ENCODE measurements around the gene CTNNA3. TPM values are rescaled to one million over a fixed set of nuclear protein-coding genes. Genes with fewer than 3 reads are reported as not detected.

Gene CTNNA3
- polyA plus RNA-seq, 2 donors, result 0.08 to 0.10 TPM

DNA sequence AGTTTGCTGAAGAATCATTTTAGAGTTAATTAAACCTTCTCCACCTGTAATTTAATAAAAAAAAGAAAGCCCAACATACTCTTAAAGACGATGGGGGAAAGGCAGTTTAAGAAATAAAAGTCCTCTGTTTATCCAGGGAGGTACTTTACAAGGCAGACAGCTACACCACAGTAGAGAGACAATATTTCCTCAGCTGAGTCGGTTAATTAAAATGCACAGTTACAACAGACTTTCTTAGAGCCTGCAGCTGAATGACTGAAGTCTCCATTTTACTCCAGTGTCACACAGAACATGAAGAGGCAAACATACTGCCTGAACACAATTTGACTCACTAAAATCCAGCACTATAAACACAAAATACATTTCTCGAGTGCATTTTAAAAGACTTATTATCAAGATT is 755.0 kb downstream of the CTNNA3 start:
- 30 to 37% methylated on average over 3 of the region's 3 CpGs for WGBS, 2 donors
- Histone ChIP-seq H3K4me3 (ENCODE audit: low read depth in 1 of 2, low read length in 2 of 2) (no peak overlapping the region), H3K27me3 (ENCODE audit: control insufficient read depth in 1 of 2, insufficient read depth in 2 of 2, low read length in 2 of 2) (no peaks in the 10 kb centered on the region)

DNA sequence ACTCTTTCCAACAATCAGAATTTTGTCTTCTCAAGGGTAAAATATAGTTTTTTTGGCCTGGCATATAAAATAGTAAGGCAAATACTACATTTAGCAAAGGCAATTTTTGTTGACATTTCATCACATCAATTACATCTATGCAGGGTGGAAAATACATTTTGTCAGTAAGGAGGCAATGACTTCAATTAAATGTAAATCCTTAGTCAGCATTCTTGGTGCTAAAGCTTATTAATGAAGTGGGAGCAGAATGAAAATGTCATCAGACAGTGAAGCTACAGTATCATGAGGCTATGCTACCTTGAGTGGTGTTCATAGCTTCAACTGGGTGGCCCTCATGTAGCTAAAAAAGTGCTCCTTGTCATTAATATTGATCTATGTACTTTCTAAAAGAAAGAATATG is 761.3 kb downstream of the CTNNA3 start:
- Histone ChIP-seq H3K9me3 (ENCODE audit: control insufficient read depth in 2 of 2, insufficient read depth in 1 of 2, low read depth in 1 of 2, low read length in 1 of 2) (no peaks in the 10 kb centered on the region), H3K4me1 (ENCODE audit: control insufficient read depth in 2 of 2, insufficient read depth in 2 of 2, low read length in 1 of 2) (no peaks in the 10 kb centered on the region), H3K4me3 (ENCODE audit: low read depth in 1 of 2, low read length in 2 of 2) (no peak overlapping the region), H3K36me3 (ENCODE audit: control insufficient read depth in 2 of 2, insufficient read depth in 2 of 2, low read length in 1 of 2) (no peaks in the 10 kb centered on the region), H3K27me3 (ENCODE audit: control insufficient read depth in 1 of 2, insufficient read depth in 2 of 2, low read length in 2 of 2) (no peaks in the 10 kb centered on the region), H3K27ac (ENCODE audit: low read depth in 2 of 2, low read length in 1 of 2) (no peak overlapping the region)

More for the DNA sequence above, 755.0 kb downstream of the CTNNA3 start:
- Histone ChIP-seq H3K36me3 (ENCODE audit: control insufficient read depth in 2 of 2, insufficient read depth in 2 of 2, low read length in 1 of 2) (no peaks in the 10 kb centered on the region), H3K4me1 (ENCODE audit: control insufficient read depth in 2 of 2, insufficient read depth in 2 of 2, low read length in 1 of 2) (no peaks in the 10 kb centered on the region), H3K9me3 (ENCODE audit: control insufficient read depth in 2 of 2, insufficient read depth in 1 of 2, low read depth in 1 of 2, low read length in 1 of 2) (no peaks in the 10 kb centered on the region), H3K27ac (ENCODE audit: low read depth in 2 of 2, low read length in 1 of 2) (no peak overlapping the region)

DNA sequence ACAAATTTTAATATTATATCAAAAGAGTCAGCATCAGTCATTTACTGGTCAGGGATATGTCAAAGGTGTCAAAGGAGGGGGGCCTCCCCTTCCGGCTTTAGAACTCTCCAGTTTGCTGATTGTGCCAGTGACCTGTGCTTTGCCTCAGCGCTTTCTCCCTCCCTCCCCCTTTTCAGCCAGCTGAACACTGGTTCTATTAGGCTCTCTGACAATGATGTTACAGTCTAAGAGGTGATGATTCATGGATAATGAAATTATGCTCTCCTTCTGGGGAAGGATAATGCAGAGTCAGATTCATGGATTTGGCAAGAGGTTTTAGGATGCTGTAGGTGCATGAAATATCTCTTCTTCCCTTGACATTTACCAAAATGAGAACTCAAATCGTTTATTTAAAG is 764.0 kb downstream of the CTNNA3 start:
- no peak overlapping the region for H3K4me3 ChIP-seq (ENCODE audit: low read depth in 1 of 2, low read length in 2 of 2)
- no peaks in the 10 kb centered on the region for H3K9me3 ChIP-seq (ENCODE audit: control insufficient read depth in 2 of 2, insufficient read depth in 1 of 2, low read depth in 1 of 2, low read length in 1 of 2)
- WGBS, 2 donors, result 47 to 56% methylated on average over 3 of the region's 3 CpGs
- H3K4me1 ChIP-seq (ENCODE audit: control insufficient read depth in 2 of 2, insufficient read depth in 2 of 2, low read length in 1 of 2), result no peaks in the 10 kb centered on the region
- H3K36me3 ChIP-seq (ENCODE audit: control insufficient read depth in 2 of 2, insufficient read depth in 2 of 2, low read length in 1 of 2), result no peaks in the 10 kb centered on the region
- no peak overlapping the region for H3K27ac ChIP-seq (ENCODE audit: low read depth in 2 of 2, low read length in 1 of 2)
- peaks cover 3 to 4% of the 10 kb centered on the region in 2 donors for H3K27me3 ChIP-seq (ENCODE audit: control insufficient read depth in 1 of 2, insufficient read depth in 2 of 2, low read length in 2 of 2)

DNA sequence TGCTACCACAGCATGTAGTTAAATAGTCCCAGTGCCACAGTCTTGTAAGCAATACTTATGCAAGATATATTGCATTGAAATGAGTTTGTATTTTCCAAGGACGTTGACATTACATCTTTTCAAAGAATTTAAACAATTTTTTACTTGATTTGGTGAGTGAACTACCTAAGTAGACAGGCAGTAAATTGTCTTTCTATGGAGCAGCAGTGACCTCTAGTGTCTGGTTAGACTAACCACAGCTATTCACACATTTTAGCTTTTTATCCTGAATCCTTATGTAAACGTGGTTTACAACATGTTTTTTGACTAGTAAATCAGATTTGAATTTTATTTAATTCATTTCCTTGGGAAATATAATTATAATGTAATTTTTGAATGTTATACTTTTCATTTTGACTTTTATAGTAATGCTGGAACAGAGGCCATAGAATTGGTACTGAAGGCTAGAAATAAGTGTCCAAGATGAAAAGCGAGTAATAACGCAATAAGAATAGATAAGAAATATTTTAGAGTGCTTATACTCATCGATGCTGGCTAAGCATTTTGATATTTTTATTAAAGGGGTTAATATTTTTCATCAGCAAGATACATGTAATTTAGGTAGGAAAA is 764.6 kb downstream of the CTNNA3 start:
- Histone ChIP-seq H3K36me3 (ENCODE audit: control insufficient read depth in 2 of 2, insufficient read depth in 2 of 2, low read length in 1 of 2) (no peaks in the 10 kb centered on the region), H3K4me3 (ENCODE audit: low read depth in 1 of 2, low read length in 2 of 2) (no peak overlapping the region), H3K27ac (ENCODE audit: low read depth in 2 of 2, low read length in 1 of 2) (no peak overlapping the region), H3K9me3 (ENCODE audit: control insufficient read depth in 2 of 2, insufficient read depth in 1 of 2, low read depth in 1 of 2, low read length in 1 of 2) (no peaks in the 10 kb centered on the region), H3K4me1 (ENCODE audit: control insufficient read depth in 2 of 2, insufficient read depth in 2 of 2, low read length in 1 of 2) (no peaks in the 10 kb centered on the region), H3K27me3 (ENCODE audit: control insufficient read depth in 1 of 2, insufficient read depth in 2 of 2, low read length in 2 of 2) (peaks cover 3 to 5% of the 10 kb centered on the region in 2 donors)
- WGBS, 2 donors, result 30 to 32% methylated on average over 5 of the region's 5 CpGs

DNA sequence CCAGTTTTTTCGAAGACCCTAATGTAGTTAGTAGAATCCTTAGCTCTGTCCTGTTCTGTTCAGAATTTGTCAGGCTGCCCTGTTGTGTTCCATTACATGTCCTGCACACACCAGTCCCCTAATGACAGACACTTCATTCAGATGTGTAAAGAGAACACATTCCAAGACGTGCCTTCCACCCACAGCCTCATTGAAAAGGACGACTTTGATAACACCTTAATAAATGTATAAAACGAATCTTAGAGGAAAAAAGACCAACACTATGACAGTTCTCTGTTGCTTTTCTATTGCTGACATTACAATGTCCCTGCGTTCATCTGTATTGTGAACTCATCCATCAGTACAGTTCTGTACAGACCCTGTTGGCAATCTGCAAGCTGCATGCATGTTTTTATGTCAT is 766.6 kb downstream of the CTNNA3 start:
- H3K4me3 ChIP-seq (ENCODE audit: low read depth in 1 of 2, low read length in 2 of 2), result no peak overlapping the region
- H3K27ac ChIP-seq (ENCODE audit: low read depth in 2 of 2, low read length in 1 of 2), result no peak overlapping the region
- H3K4me1 ChIP-seq (ENCODE audit: control insufficient read depth in 2 of 2, insufficient read depth in 2 of 2, low read length in 1 of 2), result no peaks in the 10 kb centered on the region
- WGBS, 2 donors, result 42 to 48% methylated on average over 5 of the region's 5 CpGs
- no peaks in the 10 kb centered on the region for H3K9me3 ChIP-seq (ENCODE audit: control insufficient read depth in 2 of 2, insufficient read depth in 1 of 2, low read depth in 1 of 2, low read length in 1 of 2)
- H3K36me3 ChIP-seq (ENCODE audit: control insufficient read depth in 2 of 2, insufficient read depth in 2 of 2, low read length in 1 of 2), result no peaks in the 10 kb centered on the region
- peaks cover 3 to 5% of the 10 kb centered on the region in 2 donors for H3K27me3 ChIP-seq (ENCODE audit: control insufficient read depth in 1 of 2, insufficient read depth in 2 of 2, low read length in 2 of 2)

DNA sequence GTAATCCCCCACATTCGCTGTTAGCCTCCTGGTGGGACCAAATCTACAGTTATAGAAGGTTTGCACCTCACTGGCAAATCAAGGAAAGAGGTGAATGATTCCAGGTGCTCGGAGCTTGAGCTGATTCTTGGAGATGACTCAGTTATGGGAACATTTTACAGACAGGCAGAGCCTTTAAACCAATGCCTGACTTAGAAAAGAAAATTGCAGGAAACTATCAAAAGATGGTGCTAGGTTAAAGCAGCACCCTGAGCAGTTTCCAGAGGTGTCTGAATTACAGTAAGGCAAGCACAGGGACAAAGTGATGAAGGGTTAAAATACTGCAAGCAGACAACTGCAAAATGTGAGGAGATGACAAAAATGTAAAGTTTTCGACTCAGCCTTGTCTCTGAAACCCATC is 767.2 kb downstream of the CTNNA3 start:
- WGBS, 2 donors, result 33 to 42% methylated on average over 3 of the region's 3 CpGs
- no peaks in the 10 kb centered on the region for H3K36me3 ChIP-seq (ENCODE audit: control insufficient read depth in 2 of 2, insufficient read depth in 2 of 2, low read length in 1 of 2)
- no peaks in the 10 kb centered on the region for H3K4me1 ChIP-seq (ENCODE audit: control insufficient read depth in 2 of 2, insufficient read depth in 2 of 2, low read length in 1 of 2)
- no peak overlapping the region for H3K4me3 ChIP-seq (ENCODE audit: low read depth in 1 of 2, low read length in 2 of 2)
- no peak overlapping the region for H3K27ac ChIP-seq (ENCODE audit: low read depth in 2 of 2, low read length in 1 of 2)
- H3K27me3 ChIP-seq (ENCODE audit: control insufficient read depth in 1 of 2, insufficient read depth in 2 of 2, low read length in 2 of 2), result peaks cover 3 to 5% of the 10 kb centered on the region in 2 donors
- no peaks in the 10 kb centered on the region for H3K9me3 ChIP-seq (ENCODE audit: control insufficient read depth in 2 of 2, insufficient read depth in 1 of 2, low read depth in 1 of 2, low read length in 1 of 2)

DNA sequence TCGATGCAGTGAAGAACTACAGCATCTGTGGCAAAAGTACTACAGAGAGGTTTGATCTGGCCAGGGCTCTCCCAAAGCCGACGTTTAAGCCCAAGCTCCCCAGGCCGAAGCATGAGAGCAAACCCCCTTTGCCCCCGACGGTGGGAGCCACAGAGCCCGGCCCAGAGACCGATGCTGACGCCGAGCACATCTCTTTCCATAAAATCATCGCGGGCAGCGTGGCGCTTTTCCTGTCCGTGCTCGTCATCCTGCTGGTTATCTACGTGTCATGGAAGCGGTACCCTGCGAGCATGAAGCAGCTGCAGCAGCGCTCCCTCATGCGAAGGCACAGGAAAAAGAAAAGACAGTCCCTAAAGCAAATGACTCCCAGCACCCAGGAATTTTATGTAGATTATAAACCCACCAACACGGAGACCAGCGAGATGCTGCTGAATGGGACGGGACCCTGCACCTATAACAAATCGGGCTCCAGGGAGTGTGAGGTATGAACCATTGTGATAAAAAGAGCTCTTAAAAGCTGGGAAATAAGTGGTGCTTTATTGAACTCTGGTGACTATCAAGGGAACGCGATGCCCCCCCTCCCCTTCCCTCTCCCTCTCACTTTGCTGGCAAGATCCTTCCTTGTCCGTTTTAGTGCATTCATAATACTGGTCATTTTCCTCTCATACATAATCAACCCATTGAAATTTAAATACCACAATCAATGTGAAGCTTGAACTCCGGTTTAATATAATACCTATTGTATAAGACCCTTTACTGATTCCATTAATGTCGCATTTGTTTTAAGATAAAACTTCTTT is 767.8 kb downstream of the CTNNA3 start:
- no peaks in the 10 kb centered on the region for H3K4me1 ChIP-seq (ENCODE audit: control insufficient read depth in 2 of 2, insufficient read depth in 2 of 2, low read length in 1 of 2)
- H3K9me3 ChIP-seq (ENCODE audit: control insufficient read depth in 2 of 2, insufficient read depth in 1 of 2, low read depth in 1 of 2, low read length in 1 of 2), result no peaks in the 10 kb centered on the region
- no peak overlapping the region for H3K27ac ChIP-seq (ENCODE audit: low read depth in 2 of 2, low read length in 1 of 2)
- peaks cover 3 to 5% of the 10 kb centered on the region in 2 donors for H3K27me3 ChIP-seq (ENCODE audit: control insufficient read depth in 1 of 2, insufficient read depth in 2 of 2, low read length in 2 of 2)
- no peak overlapping the region for H3K4me3 ChIP-seq (ENCODE audit: low read depth in 1 of 2, low read length in 2 of 2)
- no peaks in the 10 kb centered on the region for H3K36me3 ChIP-seq (ENCODE audit: control insufficient read depth in 2 of 2, insufficient read depth in 2 of 2, low read length in 1 of 2)
- WGBS, 2 donors, result 6% methylated on average over 30 of the region's 30 CpGs

DNA sequence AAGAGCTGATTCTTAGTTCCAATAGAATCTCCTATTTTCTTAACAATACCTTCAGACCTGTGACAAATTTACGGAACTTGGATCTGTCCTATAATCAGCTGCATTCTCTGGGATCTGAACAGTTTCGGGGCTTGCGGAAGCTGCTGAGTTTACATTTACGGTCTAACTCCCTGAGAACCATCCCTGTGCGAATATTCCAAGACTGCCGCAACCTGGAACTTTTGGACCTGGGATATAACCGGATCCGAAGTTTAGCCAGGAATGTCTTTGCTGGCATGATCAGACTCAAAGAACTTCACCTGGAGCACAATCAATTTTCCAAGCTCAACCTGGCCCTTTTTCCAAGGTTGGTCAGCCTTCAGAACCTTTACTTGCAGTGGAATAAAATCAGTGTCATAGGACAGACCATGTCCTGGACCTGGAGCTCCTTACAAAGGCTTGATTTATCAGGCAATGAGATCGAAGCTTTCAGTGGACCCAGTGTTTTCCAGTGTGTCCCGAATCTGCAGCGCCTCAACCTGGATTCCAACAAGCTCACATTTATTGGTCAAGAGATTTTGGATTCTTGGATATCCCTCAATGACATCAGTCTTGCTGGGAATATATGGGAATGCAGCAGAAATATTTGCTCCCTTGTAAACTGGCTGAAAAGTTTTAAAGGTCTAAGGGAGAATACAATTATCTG is 768.6 kb downstream of the CTNNA3 start:
- 53 to 61% methylated on average over 11 of the region's 11 CpGs for WGBS, 2 donors
- H3K4me1 ChIP-seq (ENCODE audit: control insufficient read depth in 2 of 2, insufficient read depth in 2 of 2, low read length in 1 of 2), result no peaks in the 10 kb centered on the region
- peaks cover 3 to 5% of the 10 kb centered on the region in 2 donors for H3K27me3 ChIP-seq (ENCODE audit: control insufficient read depth in 1 of 2, insufficient read depth in 2 of 2, low read length in 2 of 2)
- H3K9me3 ChIP-seq (ENCODE audit: control insufficient read depth in 2 of 2, insufficient read depth in 1 of 2, low read depth in 1 of 2, low read length in 1 of 2), result no peaks in the 10 kb centered on the region
- no peaks in the 10 kb centered on the region for H3K36me3 ChIP-seq (ENCODE audit: control insufficient read depth in 2 of 2, insufficient read depth in 2 of 2, low read length in 1 of 2)
- no peak overlapping the region for H3K4me3 ChIP-seq (ENCODE audit: low read depth in 1 of 2, low read length in 2 of 2)
- H3K27ac ChIP-seq (ENCODE audit: low read depth in 2 of 2, low read length in 1 of 2), result no peak overlapping the region

DNA sequence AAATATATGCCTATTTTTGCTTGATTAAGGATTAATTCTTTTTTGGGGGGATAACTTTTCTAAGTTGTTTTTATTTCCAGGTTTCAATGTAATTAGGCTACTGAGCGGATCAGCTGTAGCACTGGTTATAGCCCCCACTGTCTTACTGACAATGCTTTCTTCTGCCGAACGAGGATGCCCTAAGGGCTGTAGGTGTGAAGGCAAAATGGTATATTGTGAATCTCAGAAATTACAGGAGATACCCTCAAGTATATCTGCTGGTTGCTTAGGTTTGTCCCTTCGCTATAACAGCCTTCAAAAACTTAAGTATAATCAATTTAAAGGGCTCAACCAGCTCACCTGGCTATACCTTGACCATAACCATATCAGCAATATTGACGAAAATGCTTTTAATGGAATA is 769.2 kb downstream of the CTNNA3 start:
- WGBS, 2 donors, result 49 to 56% methylated on average over 5 of the region's 5 CpGs
- Histone ChIP-seq H3K9me3 (ENCODE audit: control insufficient read depth in 2 of 2, insufficient read depth in 1 of 2, low read depth in 1 of 2, low read length in 1 of 2) (no peaks in the 10 kb centered on the region), H3K36me3 (ENCODE audit: control insufficient read depth in 2 of 2, insufficient read depth in 2 of 2, low read length in 1 of 2) (no peaks in the 10 kb centered on the region), H3K4me3 (ENCODE audit: low read depth in 1 of 2, low read length in 2 of 2) (no peak overlapping the region), H3K27ac (ENCODE audit: low read depth in 2 of 2, low read length in 1 of 2) (no peak overlapping the region), H3K27me3 (ENCODE audit: control insufficient read depth in 1 of 2, insufficient read depth in 2 of 2, low read length in 2 of 2) (peaks cover 3 to 5% of the 10 kb centered on the region in 2 donors), H3K4me1 (ENCODE audit: control insufficient read depth in 2 of 2, insufficient read depth in 2 of 2, low read length in 1 of 2) (no peaks in the 10 kb centered on the region)

Measured in esophagus (tissue), 2 donors.